Smooth muscle cell (in vitro differentiated cells): ENCODE measurements around the gene ZC3H14. TPM values are rescaled to one million over a fixed set of nuclear protein-coding genes. Genes with fewer than 3 reads are reported as not detected.

Source experiments
- DNase-seq: peaks from one replicate; lab custom pipeline; 2025; ENCODE audit not compliant: unreplicated experiment; lab: John Stamatoyannopoulos, UW
- H2AFZ ChIP-seq: fragments of 200-600 bp; sonication (generic); 2 replicates; pipeline ENCODE4 v1.6.0; 2016; ENCODE audit warnings: antibody characterized with exemption, low read depth, mild to moderate bottlenecking
- H3F3A ChIP-seq: fragments of 200-600 bp; sonication (generic); 2 replicates; pipeline ENCODE4 v1.6.0; 2017; ENCODE audit warnings: antibody characterized with exemption, low read depth
- H3K27ac ChIP-seq: fragments of 200-600 bp; sonication (generic); 2 replicates; pipeline ENCODE4 v1.5.1; 2016; ENCODE audit warnings: low read depth, mild to moderate bottlenecking
- H3K27me3 ChIP-seq: fragments of 200-600 bp; sonication (generic); 2 replicates; pipeline ENCODE4 v1.6.1; 2016; ENCODE audit warnings: low read depth, mild to moderate bottlenecking
- H3K36me3 ChIP-seq: fragments of 200-600 bp; sonication (generic); 2 replicates; pipeline ENCODE4 v1.5.1; 2016; ENCODE audit warnings: low read depth
- H3K4me1 ChIP-seq: fragments of 200-600 bp; sonication (generic); 2 replicates; pipeline ENCODE4 v1.5.1; 2016; ENCODE audit warnings: low read depth
- H3K4me2 ChIP-seq: fragments of 200-600 bp; sonication (generic); 2 replicates; pipeline ENCODE4 v1.6.0; 2016; ENCODE audit warnings: mild to moderate bottlenecking
- H3K4me3 ChIP-seq: fragments of 200-600 bp; sonication (generic); 2 replicates; pipeline ENCODE4 v1.5.1; 2016; ENCODE audit warnings: mild to moderate bottlenecking
- H3K79me2 ChIP-seq: fragments of 200-600 bp; sonication (generic); 2 replicates; pipeline ENCODE4 v1.6.0; 2016; ENCODE audit warnings: low read depth, mild to moderate bottlenecking
- H3K9ac ChIP-seq: fragments of 200-600 bp; sonication (generic); 2 replicates; pipeline ENCODE4 v1.6.0; 2016; ENCODE audit warnings: low read depth
- H3K9me3 ChIP-seq: fragments of 200-600 bp; sonication (generic); replicated peaks from 2 replicates; pipeline ENCODE4 v1.5.1; 2016; ENCODE audit warnings: low read depth
- H4K20me1 ChIP-seq: fragments of 200-600 bp; sonication (generic); 2 replicates; pipeline ENCODE4 v1.6.0; 2016; ENCODE audit warnings: low read depth
- CTCF ChIP-seq: fragments of 200-600 bp; sonication (generic); IDR thresholded peaks from 2 replicates; pipeline ENCODE4 v1.5.1; 2017; ENCODE audit warnings: borderline replicate concordance, mild to moderate bottlenecking, antibody characterized with exemption; ENCODE audit not compliant: insufficient read depth, poor library complexity, severe bottlenecking
- WGBS: methylation state at CpG from one replicate; pipeline ENCODE4 v1.1.7; 2016; ENCODE audit warnings: low lambda C conversion rate; 5-methylcytosine and 5-hydroxymethylcytosine counted together
- polyA plus RNA-seq: library from polyadenylated mRNA; unstranded; fragments of >200 nt; fragmentation: Nextera tagmentation; extraction: Ambion mirVana; gene quantifications from 2 replicates; pipeline ENCODE4 v1.2.1, GENCODE V29; 2016
- total RNA-seq: library from RNA; depleted of rRNA; stranded (reverse); fragments of >200 nt; gene quantifications from 2 replicates; pipeline ENCODE4 v1.2.3, GENCODE V29; 2014

The ZC3H14 gene
- total and polyA plus RNA-seq, 2 experiments from 2014 or later, result 43.0 to 59.1 TPM

DNA sequence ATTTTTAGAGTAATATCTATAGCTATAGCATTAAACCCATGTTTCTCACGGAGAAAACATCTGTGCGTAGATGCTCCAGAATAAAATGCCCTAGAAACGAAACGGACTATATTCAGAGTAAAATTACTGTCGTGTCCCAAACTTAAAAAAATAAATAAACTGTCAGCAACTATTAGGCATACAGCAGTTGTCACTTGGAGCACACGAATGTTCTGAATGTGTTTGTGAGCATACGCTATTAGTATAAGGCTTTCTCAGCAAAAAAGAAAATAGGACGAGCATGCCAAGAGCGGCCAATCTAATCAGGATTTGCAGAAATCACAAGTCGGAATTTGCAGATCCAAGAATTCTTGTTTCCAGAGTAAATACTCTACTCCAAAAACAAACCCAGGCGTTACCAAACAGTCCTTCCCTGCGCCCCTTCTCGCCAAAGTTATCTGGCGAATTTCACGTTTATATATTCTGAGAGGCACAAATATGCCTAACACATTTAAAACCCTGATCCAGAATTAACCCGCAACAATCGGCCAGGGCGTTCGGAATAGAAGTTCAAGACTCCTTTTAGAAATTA, 8.9 kb upstream of the ZC3H14 start:
- no peak for TF ChIP-seq CTCF
- Histone ChIP-seq H3K4me1 (peaks cover 23% of the 10 kb centered on the region), H2AFZ (peak overlapping the region; percentile 93), H3K4me2 (peak overlapping the region; percentile 99), H3K79me2 (peaks cover 47% of the 10 kb centered on the region), H4K20me1 (peaks cover 6% of the 10 kb centered on the region), H3K36me3 (peaks cover 3% of the 10 kb centered on the region), H3F3A (no peaks in the 10 kb centered on the region), H3K4me3 (peak overlapping the region; percentile 93), H3K9me3 (no peaks in the 10 kb centered on the region), H3K27me3 (no peaks in the 10 kb centered on the region), H3K27ac (peak overlapping the region; percentile 80), H3K9ac (peak overlapping the region; percentile 94)
- DNase-seq, result no peak
- 2% methylated on average over 19 of the region's 19 CpGs for WGBS

DNA sequence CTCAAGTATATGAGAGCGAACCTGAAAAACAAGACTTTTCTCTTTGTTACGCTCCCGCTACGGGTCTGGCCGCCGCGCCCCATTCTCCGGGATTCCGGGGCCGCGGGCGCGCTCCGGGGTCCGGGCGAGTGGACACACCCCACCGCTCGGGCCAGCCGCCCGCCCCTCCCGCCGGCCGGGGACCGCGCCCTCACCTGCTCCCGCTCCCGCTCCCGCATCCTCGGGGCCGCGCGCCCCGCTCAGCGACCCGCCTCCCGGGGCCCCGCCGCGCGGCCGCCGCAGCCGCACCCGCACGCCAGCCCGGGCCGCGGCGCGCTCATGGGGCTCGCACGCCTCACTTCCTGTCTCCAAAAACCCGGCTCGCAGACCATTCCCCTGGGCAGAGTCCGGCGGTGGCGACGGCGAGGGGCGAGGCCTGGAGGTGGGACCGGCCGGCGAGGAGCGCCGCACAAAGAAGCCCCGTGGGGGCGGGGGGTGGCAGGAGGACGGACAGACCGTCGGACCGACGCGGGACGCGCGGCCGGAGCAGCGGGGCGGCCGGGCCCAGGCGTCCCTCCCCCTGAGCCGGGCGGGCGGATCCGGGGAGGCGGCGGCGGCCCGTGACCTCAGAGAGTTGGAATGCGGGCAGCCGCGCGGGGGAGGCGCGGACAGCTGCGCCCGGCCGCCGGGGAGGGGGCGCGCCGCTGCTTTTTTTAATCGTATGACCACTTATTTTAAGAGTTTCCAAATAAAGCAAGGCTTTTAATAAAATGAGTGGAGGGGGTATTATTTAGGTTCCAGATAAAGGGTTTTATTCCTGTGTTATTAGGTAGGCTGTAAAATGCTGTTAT, 8.2 kb upstream of the ZC3H14 start, which contains the start of gene PTPN21:
Gene PTPN21 (minus strand): TSS at position 551 of the 830 bp plus-strand sequence. CDS start 4,590 bp downstream, outside the sequence.
- Histone ChIP-seq H3K4me2 (peak within 1 kb of the TSS; percentile 99), H3K36me3 (no peaks in the 10 kb centered on the region), H4K20me1 (peaks cover 5% of the 10 kb centered on the region), H3K79me2 (peaks cover 41% of the 10 kb centered on the region), H3K27ac (peak within 1 kb of the TSS; percentile 80), H3K4me3 (peak within 1 kb of the TSS; percentile 93), H3K4me1 (peaks cover 23% of the 10 kb centered on the region), H3K9me3 (no peaks in the 10 kb centered on the region), H2AFZ (peak within 1 kb of the TSS; percentile 93), H3K27me3 (no peaks in the 10 kb centered on the region), H3K9ac (peak within 1 kb of the TSS; percentile 94), H3F3A (no peaks in the 10 kb centered on the region)
- DNase-seq, result peak; percentile 44
- no peak for TF ChIP-seq CTCF
- WGBS, result 1% methylated on average over 67 of the region's 103 CpGs

GRCh38 chr14:88556581-88556980, 6.3 kb upstream of the ZC3H14 start:
- 46% methylated on average over 3 of the region's 3 CpGs for WGBS
- Histone ChIP-seq H2AFZ (peak overlapping the region; percentile 49), H3F3A (no peaks in the 10 kb centered on the region), H3K27ac (peak overlapping the region; percentile 42), H3K79me2 (peaks cover 26% of the 10 kb centered on the region), H3K27me3 (no peaks in the 10 kb centered on the region), H4K20me1 (peaks cover 5% of the 10 kb centered on the region), H3K4me1 (peaks cover 23% of the 10 kb centered on the region), H3K4me2 (no peak overlapping the region), H3K9me3 (no peaks in the 10 kb centered on the region), H3K36me3 (no peaks in the 10 kb centered on the region), H3K4me3 (no peak overlapping the region), H3K9ac (no peak overlapping the region)
- no peak for TF ChIP-seq CTCF
- DNase-seq, result no peak
